Hematopoietic multipotent progenitor cell treated with erythropoietin and hydrocortisone succinate and interleukin-3 and kit ligand, for 17 days (in vitro differentiated cells): ENCODE results near the gene GPAM.

Experiments used
- DNase-seq: peaks from one replicate; pipeline ENCODE4 v3.0.0-alpha.2; 2015; ENCODE audit warnings: low spot score

The GPAM gene

GRCh38 chr10:112182784-112183328 is 709 bp downstream of the GPAM start:
- no peak for DNase-seq

- no peak for DNase-seq
Observed at GRCh38 chr10:112177247-112177646, 6.3 kb downstream of the GPAM start.

- DNase-seq, result no peak
Observed at GRCh38 chr10:112176543-112176942, 7.0 kb downstream of the GPAM start.

GRCh38 chr10:112175409-112175808 is 8.2 kb downstream of the GPAM start:
- DNase-seq, result no peak

- DNase-seq, result no peak
Observed at GRCh38 chr10:112173206-112173605, 10.4 kb downstream of the GPAM start.

- no peak for DNase-seq
Observed at GRCh38 chr10:112168733-112169132, 14.8 kb downstream of the GPAM start.

- no peak for DNase-seq
Observed at GRCh38 chr10:112166800-112167199, 16.8 kb downstream of the GPAM start.

- no peak for DNase-seq
Observed at GRCh38 chr10:112161757-112162518, 21.6 kb downstream of the GPAM start.

GRCh38 chr10:112160834-112161233 is 22.7 kb downstream of the GPAM start:
- no peak for DNase-seq

- no peak for DNase-seq
Observed at GRCh38 chr10:112159469-112159868, 24.1 kb downstream of the GPAM start.

- DNase-seq, result no peak
Observed at GRCh38 chr10:112151524-112152039, 32.0 kb downstream of the GPAM start.

GRCh38 chr10:112148331-112148730 is 35.2 kb downstream of the GPAM start:
- DNase-seq, result no peak

- no peak for DNase-seq
Observed at GRCh38 chr10:112146799-112147198, 36.8 kb downstream of the GPAM start.

GRCh38 chr10:112145263-112145662 is 38.3 kb downstream of the GPAM start:
- DNase-seq, result no peak

- no peak for DNase-seq
Observed at GRCh38 chr10:112143420-112143819, 40.1 kb downstream of the GPAM start.

GRCh38 chr10:112141292-112141691 is 42.3 kb downstream of the GPAM start:
- DNase-seq, result no peak

- peak; percentile 76 for DNase-seq
Observed at GRCh38 chr10:112140110-112140970, 43.2 kb downstream of the GPAM start.

- no peak for DNase-seq
Observed at GRCh38 chr10:112139176-112139575, 44.4 kb downstream of the GPAM start.

- peak; percentile 61 for DNase-seq
Observed at GRCh38 chr10:112137154-112137987, 46.2 kb downstream of the GPAM start.

- DNase-seq, result no peak
Observed at GRCh38 chr10:112136486-112137153, 46.9 kb downstream of the GPAM start.

GRCh38 chr10:112135604-112136003 is 48.0 kb downstream of the GPAM start:
- no peak for DNase-seq
